ENCODE results near the gene ATXN10. TPM values are rescaled to one million over a fixed set of nuclear protein-coding genes. Genes with fewer than 3 reads are reported as not detected.

ATXN10 gene
- total and polyA plus RNA-seq, 2 of the 13 experiments (the other 11 are each of a cell fraction or from before 2014, with no cell fraction given): 60.1 to 194 TPM

- TF ChIP-seq, protein P1, sequence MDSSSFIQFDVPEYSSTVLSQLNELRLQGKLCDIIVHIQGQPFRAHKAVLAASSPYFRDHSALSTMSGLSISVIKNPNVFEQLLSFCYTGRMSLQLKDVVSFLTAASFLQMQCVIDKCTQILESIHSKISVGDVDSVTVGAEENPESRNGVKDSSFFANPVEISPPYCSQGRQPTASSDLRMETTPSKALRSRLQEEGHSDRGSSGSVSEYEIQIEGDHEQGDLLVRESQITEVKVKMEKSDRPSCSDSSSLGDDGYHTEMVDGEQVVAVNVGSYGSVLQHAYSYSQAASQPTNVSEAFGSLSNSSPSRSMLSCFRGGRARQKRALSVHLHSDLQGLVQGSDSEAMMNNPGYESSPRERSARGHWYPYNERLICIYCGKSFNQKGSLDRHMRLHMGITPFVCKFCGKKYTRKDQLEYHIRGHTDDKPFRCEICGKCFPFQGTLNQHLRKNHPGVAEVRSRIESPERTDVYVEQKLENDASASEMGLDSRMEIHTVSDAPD (CRISPR knock-in tag; IDR thresholded peaks at IDR 0.05): peak; percentile 55; the same call in 1 of the 2 replicates
- TF ChIP-seq PBX3 (CRISPR knock-in tag; IDR thresholded peaks at IDR 0.05; ENCODE audit: borderline replicate concordance): no peak
- peak; percentile 67; the same call in 1 of the 2 replicates for TF ChIP-seq NAIF1 (CRISPR knock-in tag; IDR thresholded peaks at IDR 0.05; ENCODE audit: borderline replicate concordance)
- no peak for TF ChIP-seq PHF20 (CRISPR knock-in tag; IDR thresholded peaks at IDR 0.05)
- TF ChIP-seq, protein P2, sequence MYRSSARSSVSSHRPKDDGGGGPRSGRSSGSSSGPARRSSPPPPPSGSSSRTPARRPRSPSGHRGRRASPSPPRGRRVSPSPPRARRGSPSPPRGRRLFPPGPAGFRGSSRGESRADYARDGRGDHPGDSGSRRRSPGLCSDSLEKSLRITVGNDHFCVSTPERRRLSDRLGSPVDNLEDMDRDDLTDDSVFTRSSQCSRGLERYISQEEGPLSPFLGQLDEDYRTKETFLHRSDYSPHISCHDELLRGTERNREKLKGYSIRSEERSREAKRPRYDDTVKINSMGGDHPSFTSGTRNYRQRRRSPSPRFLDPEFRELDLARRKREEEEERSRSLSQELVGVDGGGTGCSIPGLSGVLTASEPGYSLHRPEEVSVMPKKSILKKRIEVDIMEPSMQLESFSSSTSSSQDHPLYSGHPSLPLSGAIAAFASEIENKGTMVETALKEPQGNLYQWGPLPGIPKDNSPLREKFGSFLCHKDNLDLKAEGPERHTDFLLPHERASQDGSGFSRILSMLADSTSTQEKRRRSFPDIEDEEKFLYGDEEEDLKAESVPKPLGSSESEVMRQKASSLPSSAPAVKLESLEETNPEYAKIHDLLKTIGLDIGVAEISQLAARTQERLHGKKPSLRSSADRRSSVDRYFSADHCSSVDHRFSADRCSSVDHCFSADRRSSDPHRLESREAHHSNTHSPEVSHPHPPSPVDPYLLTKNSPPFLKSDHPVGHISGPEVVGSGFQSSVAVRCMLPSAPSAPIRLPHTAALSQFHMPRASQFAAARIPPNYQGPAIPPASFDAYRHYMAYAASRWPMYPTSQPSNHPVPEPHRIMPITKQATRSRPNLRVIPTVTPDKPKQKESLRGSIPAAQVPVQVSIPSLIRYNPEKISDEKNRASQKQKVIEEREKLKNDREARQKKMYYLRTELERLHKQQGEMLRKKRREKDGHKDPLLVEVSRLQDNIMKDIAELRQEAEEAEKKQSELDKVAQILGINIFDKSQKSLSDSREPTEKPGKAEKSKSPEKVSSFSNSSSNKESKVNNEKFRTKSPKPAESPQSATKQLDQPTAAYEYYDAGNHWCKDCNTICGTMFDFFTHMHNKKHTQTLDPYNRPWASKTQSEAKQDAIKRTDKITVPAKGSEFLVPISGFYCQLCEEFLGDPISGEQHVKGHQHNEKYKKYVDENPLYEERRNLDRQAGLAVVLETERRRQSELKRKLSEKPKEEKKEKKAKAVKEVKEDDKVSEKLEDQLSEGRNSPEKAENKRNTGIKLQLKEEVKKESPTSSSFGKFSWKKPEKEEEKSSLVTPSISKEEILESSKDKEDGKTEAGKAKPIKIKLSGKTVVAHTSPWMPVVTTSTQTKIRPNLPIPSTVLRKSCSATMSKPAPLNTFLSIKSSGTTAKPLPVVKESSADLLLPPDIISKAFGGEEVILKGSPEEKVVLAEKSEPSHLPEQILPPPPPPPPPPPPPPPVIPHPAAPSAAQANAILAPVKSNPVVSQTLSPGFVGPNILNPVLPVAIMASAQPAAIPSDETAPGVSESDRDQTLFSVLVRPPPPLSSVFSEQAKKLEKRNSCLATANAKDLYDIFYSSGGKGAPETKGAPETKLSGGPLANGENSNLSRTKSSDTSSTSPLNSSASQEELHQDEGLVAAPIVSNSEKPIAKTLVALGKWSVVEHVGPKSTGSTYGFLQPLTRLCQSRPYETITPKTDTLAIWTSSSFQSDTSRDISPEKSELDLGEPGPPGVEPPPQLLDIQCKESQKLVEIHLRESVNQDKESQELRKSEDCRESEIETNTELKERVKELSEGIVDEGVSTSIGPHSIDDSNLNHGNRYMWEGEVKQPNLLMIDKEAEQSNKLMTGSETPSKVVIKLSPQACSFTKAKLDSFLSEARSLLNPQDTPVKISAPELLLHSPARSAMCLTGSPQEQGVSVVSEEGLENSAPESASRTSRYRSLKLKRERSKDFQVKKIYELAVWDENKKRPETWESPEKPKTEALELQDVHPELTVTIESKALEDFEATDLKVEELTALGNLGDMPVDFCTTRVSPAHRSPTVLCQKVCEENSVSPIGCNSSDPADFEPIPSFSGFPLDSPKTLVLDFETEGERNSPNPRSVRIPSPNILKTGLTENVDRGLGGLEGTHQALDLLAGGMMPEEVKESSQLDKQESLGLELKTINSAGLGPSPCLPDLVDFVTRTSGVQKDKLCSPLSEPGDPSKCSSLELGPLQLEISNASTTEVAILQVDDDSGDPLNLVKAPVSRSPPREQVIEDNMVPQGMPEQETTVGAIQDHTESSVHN (CRISPR knock-in tag; IDR thresholded peaks at IDR 0.05): peak; percentile 79; the same call in 1 of the 2 replicates
- TF ChIP-seq, protein P3, sequence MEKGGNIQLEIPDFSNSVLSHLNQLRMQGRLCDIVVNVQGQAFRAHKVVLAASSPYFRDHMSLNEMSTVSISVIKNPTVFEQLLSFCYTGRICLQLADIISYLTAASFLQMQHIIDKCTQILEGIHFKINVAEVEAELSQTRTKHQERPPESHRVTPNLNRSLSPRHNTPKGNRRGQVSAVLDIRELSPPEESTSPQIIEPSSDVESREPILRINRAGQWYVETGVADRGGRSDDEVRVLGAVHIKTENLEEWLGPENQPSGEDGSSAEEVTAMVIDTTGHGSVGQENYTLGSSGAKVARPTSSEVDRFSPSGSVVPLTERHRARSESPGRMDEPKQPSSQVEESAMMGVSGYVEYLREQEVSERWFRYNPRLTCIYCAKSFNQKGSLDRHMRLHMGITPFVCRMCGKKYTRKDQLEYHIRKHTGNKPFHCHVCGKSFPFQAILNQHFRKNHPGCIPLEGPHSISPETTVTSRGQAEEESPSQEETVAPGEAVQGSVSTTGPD (CRISPR knock-in tag; IDR thresholded peaks at IDR 0.05): peak; percentile 64; the same call in 1 of the 2 replicates
- no peak for TF ChIP-seq RELA (CRISPR knock-in tag; IDR thresholded peaks at IDR 0.05)
- peak; percentile 38; the same call in 1 of the 2 replicates for TF ChIP-seq ZNF563 (CRISPR knock-in tag; IDR thresholded peaks at IDR 0.05)
- peak; percentile 95 for TF ChIP-seq ELF3 (CRISPR knock-in tag; IDR thresholded peaks at IDR 0.05)
- peak; percentile 93 for TF ChIP-seq ZNF430 (CRISPR knock-in tag; IDR thresholded peaks at IDR 0.05)
- no peak for TF ChIP-seq SNAPC4 (CRISPR knock-in tag; IDR thresholded peaks at IDR 0.05)
Measured at GRCh38 chr22:45742866-45743450, 71.3 kb downstream of the ATXN10 start (continued).

All from HepG2 (cell line).